Measurements from ENCODE around the gene SPAG5.

The SPAG5 gene

GRCh38 chr17:28547096-28547622 lies 51.7 kb downstream of the SPAG5 start:
- DNase-seq (ENCODE audit: low read depth, low spot score) = no peak

DNA sequence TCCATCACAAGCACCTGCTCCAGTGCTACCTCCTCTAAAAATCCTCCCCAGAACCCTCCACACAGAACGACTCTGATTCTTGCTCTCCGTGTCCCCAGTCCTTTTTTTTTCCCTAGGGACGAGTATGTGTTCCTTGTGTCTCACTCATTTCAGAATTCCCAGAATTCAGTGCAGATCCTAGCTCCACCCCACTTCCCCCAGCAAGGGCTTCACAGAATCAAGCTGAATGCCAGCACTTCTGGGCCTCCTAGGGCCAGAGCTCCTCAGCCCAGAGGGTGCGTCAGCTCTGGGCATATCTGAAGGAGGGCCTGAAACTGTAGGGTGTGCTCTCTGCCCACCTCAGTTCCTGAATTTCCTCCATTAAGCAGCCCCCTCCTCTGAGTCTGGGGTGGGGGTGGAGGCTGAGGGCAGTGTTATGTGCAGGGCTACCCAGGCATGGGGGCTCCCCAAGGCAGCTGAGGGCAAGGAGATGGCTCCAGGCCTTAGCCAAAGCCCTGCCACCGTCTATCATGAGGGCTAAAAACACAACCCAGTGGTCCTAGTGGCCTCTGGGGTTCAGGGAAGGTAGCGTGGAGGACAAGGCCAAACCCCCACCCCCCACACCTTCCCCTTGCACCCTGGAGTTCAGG lies 52.9 kb downstream of the SPAG5 start:
- no peak for DNase-seq (ENCODE audit: low read depth, low spot score)

GRCh38 chr17:28545141-28545503 lies 53.7 kb downstream of the SPAG5 start:
- DNase-seq (ENCODE audit: low read depth, low spot score) = no peak

DNA sequence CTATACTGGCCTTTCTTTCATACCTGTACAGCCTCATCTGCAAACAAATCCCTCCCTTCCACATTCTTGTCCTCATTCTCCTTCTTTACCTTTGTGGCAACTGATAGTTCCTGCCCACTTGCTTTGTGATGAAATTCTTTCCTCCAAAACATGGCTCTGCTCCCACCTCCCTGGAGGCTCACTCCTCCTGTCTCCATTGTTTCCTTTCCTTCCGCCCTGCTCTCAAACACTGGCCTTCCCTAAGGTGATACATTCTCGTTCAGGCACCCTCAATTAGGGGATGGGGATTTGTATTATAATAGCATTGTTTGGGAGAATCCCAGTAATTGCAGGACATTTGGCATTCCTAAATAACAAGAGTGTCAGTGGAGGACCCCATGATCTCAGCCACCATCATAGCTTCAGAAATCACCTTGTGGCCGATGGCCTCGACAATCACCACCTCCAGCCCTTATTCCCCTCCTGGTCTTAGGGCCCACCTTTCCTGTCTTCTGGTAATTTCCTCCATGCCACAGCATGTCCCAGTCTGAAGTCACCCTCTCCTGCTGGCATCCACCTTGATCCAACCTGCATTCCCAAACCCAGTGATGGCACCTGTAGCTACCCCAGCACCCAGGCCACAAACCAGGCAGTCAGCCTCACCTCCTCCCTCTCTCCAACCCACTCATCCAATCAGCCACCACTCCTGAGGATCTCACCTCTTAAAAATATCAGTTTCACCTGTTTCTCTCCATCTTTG lies 54.3 kb downstream of the SPAG5 start:
- DNase-seq (ENCODE audit: low read depth, low spot score) = no peak

DNA sequence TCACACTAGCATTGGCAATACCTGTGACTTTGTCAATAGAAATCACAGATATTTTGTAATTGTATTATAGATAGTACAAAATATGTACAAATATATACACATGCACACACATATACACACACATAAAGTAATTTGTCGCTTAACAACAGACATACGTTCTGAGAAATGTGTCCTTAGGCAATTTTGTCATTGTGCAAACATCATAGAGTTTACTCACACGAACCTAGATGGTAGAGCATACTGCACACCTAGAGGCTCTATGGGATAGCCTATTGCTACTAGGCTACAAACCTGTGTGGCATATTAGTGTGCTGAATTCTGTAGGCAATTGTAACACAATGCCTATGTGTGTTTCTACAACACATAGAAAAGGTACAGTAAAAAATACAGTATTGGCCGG lies 57.4 kb downstream of the SPAG5 start:
- DNase-seq (ENCODE audit: low read depth, low spot score) = no peak

DNA sequence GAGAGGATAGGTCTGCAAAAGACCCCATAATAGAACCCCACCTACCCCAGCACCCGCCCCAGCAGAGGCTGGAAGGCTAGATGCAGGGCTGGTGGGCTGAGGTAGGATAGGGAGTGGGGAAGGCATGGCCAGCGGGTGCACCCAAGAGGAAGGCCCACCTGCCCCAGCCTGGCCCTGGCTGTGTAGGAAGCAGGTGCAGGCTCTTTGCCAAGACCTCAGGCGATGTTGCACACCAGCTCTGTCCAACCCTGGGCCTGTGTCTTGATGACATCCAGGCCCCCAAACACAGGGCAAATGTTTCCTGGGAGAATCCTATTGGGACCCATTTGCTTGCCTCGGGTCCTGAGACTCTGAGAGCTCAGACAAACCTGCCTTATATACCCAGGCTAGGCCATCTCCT lies 58.6 kb downstream of the SPAG5 start:
- no peak for DNase-seq (ENCODE audit: low read depth, low spot score)

DNA sequence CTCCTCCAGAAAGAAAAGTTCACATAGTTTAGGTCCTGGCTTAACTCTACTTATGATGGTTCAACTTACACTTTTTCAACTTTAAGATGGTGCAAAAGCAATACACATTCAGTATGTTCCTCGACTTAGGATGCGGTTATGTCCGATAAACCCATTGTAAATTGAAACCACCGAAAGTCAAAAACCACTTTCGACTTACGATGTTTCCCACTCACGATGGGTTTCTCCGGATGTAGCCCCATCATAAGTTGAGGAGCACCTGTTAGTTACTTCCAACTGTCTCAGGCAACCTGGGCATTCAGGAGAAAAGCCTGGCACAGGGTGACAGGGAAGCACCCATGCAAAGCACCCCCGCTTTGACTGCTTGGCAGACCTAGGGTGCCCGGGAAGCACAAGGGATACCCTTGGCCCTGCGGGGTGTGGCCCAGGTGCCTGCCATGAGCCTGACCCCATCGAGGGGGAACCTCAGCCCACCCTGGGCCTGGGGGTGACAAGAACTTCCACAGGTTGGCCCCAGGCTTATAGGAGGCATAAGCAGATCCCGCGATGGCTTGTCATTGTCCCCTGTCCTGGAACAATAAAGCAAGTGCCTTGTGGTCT lies 60.4 kb downstream of the SPAG5 start:
- no peak for DNase-seq (ENCODE audit: low read depth, low spot score)

- DNase-seq (ENCODE audit: low read depth, low spot score) = no peak
Observed at GRCh38 chr17:28537219-28537610, 61.6 kb downstream of the SPAG5 start.

DNA sequence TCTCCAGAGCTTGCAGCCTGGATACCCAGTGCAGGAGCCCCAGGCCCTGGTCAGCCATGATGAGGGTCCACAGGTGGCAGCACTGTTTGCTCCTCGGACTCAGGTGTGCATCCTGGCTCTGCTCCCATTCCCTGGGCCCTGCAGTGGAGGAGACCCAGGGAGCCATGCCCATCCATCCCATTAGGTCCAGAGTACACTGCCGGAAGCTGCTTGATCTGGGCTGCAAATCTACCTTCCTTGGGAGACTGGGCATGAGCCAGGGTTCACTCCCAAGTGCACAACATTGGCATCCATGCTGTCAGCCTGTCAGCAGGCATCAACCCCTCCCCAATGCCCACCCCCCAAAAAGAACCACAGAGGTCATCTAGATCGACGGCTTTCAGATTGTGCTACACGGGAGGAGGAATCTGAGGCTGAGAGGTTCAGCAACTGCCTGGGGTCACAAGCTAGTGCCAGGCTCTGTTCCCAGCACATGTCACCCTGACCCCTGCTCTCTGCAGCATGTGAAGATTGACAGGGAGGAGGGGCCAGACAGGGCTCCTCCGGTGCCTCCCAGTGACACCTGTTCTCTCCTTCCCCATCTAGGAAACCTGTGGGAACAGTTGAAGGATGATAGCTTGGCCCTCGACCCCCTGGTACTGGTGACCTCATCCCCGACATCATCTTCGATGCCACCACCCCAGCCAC lies 62.1 kb downstream of the SPAG5 start:
- DNase-seq (ENCODE audit: low read depth, low spot score) = no peak

DNA sequence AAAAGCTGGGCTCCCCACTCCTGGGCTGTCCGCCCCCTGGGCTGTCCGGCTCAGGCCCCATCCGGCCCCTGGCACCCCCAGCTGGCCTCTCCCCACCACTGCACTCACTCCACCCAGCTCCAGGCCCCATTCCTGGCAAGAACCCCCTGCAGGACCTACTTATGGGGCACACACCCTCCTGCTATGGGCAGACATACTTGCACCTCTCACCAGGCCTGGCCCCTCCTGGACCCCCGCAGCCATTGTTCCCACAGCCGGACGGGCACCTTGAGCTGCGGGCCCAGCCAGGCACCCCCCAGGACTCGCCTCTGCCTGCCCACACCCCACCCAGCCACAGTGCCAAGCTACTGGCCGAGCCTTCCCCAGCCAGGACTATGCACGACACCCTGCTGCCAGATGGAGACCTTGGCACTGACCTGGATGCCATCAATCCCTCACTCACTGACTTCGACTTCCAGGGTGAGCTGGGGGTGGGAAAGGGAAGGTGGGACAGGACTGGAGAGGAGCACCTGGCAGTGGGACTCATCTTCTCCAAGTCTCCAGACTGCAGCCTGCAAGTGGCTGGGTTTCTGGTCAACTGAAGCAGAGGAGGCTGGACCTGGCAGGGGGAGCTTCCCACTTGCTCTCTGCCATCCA lies 64.0 kb downstream of the SPAG5 start:
- no peak for DNase-seq (ENCODE audit: low read depth, low spot score)

DNA sequence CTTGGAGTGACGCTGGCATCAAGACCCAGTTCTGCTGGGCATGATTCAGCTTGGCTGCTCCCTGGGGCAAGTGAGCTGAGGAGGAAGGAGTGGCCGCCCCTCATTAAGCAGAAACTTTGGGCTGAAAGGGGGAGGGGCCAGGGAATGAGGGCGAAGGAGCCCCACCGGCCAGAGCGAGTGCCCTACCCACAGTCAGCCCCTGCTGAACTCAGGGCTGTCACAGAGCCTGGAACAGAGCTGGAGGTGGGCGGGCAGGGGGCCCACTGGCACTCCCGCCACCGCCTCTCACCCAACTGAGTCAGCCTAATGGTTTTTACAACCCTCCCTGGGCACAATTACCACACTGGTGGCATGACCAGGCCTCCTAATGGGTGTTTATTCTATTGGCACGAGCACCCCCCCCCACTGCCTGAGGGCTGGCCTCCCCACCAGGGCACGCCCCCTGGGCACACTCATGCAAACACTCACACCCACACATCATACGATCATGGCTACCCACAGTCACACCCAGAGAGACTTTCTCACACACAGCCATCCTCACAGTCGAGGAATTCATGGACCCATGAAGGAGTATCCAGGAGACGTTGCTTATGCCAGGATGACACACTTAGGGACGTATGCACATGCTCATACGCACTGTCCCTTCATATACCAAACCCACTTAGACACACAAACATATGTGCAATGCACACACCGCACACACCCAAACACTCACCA lies 65.6 kb downstream of the SPAG5 start:
- no peak for DNase-seq (ENCODE audit: low read depth, low spot score)

GRCh38 chr17:28532050-28532960 lies 66.5 kb downstream of the SPAG5 start:
- DNase-seq (ENCODE audit: low read depth, low spot score) = no peak

- DNase-seq (ENCODE audit: low read depth, low spot score) = no peak
Observed at GRCh38 chr17:28530926-28531325, 67.9 kb downstream of the SPAG5 start.

DNA sequence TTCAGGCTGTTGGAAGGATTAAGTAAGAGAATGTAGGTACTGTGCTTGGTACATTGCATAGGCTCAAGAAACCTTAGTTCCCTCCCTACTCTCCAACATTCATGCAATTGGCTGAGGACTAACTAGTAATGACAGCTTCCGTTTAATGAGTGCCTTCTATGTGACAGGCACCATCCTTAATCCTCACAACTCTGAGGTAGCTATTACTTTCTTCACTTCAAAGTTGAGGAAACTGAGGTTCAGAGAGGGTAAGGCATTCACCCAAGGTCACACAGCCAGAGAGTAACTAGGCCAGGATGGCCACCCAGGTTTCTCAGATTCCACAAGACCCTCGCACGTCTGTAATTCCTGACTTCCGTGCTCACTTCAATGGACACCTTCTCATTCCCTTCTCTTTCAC lies 68.6 kb downstream of the SPAG5 start:
- no peak for DNase-seq (ENCODE audit: low read depth, low spot score)

DNA sequence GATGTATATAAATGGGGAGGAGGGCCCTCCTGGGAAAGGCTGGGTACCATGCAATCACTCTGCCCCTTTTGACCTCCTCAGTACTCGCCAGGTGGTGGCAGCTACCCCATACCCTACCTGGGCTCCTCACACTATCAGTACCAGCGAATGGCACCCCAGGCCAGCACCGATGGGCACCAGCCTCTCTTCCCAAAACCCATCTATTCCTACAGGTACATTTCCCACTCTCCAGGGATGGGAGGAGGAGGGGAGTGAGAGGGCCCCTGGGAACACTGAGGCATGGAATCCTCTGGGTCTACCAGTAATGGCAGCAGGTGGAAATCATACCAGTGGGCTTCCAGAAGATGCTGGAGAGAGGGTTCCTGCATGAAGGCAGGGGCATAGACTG lies 69.8 kb downstream of the SPAG5 start:
- no peak for DNase-seq (ENCODE audit: low read depth, low spot score)

- no peak for DNase-seq (ENCODE audit: low read depth, low spot score)
Observed at GRCh38 chr17:28528327-28529012, 70.4 kb downstream of the SPAG5 start.

DNA sequence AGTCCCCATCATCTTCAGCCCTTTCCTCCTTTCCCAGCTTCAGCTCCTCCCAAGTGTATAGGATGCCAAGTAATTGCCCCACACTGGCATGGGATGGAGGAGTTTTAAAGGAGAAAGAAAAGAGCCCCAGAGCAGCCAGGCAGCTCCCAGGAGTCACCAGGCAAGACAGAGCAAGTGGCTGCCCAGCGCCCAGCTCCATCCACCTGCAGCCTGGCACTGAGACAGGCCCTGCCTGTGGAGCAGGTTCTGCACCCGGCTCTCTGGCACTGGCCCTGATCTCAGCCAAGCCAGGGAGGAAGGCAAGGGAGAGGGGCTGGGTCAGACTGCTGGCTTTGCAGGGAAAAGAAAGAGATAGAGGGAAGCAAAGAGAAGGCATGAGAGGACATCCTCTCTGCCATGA lies 71.0 kb downstream of the SPAG5 start:
- DNase-seq (ENCODE audit: low read depth, low spot score) = no peak
